HG02588 (cell line): ENCODE results near the gene GID8.

Source experiments
- ATAC-seq: cut with Tn5 transposase; IDR thresholded peaks from one replicate; pipeline ENCODE4 v1.9.1; 2021; ENCODE audit warnings: mild to moderate bottlenecking, moderate library complexity; ENCODE audit not compliant: unreplicated experiment

The GID8 gene

GRCh38 chr20:62968378-62969178, 30.6 kb downstream of the GID8 start:
- ATAC-seq, result no peak

GRCh38 chr20:62969179-62969760, 31.3 kb downstream of the GID8 start:
- no peak for ATAC-seq

- ATAC-seq, result no peak
These were observed 32.0 kb downstream of the GID8 start for GRCh38 chr20:62969939-62970306.

GRCh38 chr20:62970307-62971210, 32.6 kb downstream of the GID8 start:
- no peak for ATAC-seq

- ATAC-seq, result no peak
These were observed 33.4 kb downstream of the GID8 start for GRCh38 chr20:62971211-62971949.

GRCh38 chr20:62971950-62972844, 34.2 kb downstream of the GID8 start:
- peak; percentile 51 for ATAC-seq

GRCh38 chr20:62972845-62973745, 35.1 kb downstream of the GID8 start:
- no peak for ATAC-seq

- no peak for ATAC-seq
These were observed 37.4 kb downstream of the GID8 start for GRCh38 chr20:62975251-62975760.

GRCh38 chr20:62975812-62976508, 38.0 kb downstream of the GID8 start:
- no peak for ATAC-seq

GRCh38 chr20:62976886-62977285, 38.9 kb downstream of the GID8 start:
- ATAC-seq, result no peak

- ATAC-seq, result peak; percentile 52
These were observed 39.9 kb downstream of the GID8 start for GRCh38 chr20:62977613-62978560.

- no peak for ATAC-seq
These were observed 40.6 kb downstream of the GID8 start for GRCh38 chr20:62978561-62978943.

GRCh38 chr20:62979310-62979709, 41.4 kb downstream of the GID8 start:
- no peak for ATAC-seq

- no peak for ATAC-seq
These were observed 42.0 kb downstream of the GID8 start for GRCh38 chr20:62979876-62980373.

GRCh38 chr20:62980380-62980960, 42.5 kb downstream of the GID8 start:
- no peak for ATAC-seq

GRCh38 chr20:62980970-62981369, 43.0 kb downstream of the GID8 start:
- ATAC-seq, result no peak
